T-helper 1 cell treated with Interleukin-12 subunit alpha and Interleukin-12 subunit beta and Interleukin-4 antibody, amounts not matched to agents 30 μg/mL and 1 μg/mL, for 36 hours (primary cell): ENCODE results near the gene TTC7B.
"Not testable (repeated sequence)": the region's sequence is repeated elsewhere in the genome, so short reads cannot be mapped to it uniquely, and the experiment has no call there.

Source experiments
- H3K27ac Mint-ChIP-seq: one replicate; pipeline ENCODE4 v1.8.0; 2021; ENCODE audit warnings: mild to moderate bottlenecking, mixed read lengths
- H3K27me3 Mint-ChIP-seq: one replicate; pipeline ENCODE4 v1.8.0; 2021; ENCODE audit warnings: low read depth, mixed read lengths
- H3K36me3 Mint-ChIP-seq: one replicate; pipeline ENCODE4 v1.8.0; 2021; ENCODE audit warnings: low read depth, mixed read lengths
- H3K4me1 Mint-ChIP-seq: one replicate; pipeline ENCODE4 v1.8.0; 2021; ENCODE audit warnings: low read depth, mixed read lengths
- H3K4me3 Mint-ChIP-seq: one replicate; pipeline ENCODE4 v1.8.0; 2021; ENCODE audit warnings: mild to moderate bottlenecking, moderate library complexity, mixed read lengths
- H3K9me3 Mint-ChIP-seq: one replicate; pipeline ENCODE4 v1.8.0; 2021; ENCODE audit warnings: mixed read lengths

The TTC7B gene

GRCh38 chr14:90531497-90531896 is 284.7 kb downstream of the TTC7B start:
- Mint-ChIP-seq H3K4me3 (no peak overlapping the region), H3K27ac (no peak overlapping the region), H3K36me3 (no peaks in the 10 kb centered on the region), H3K27me3 (no peaks in the 10 kb centered on the region), H3K4me1 (no peaks in the 10 kb centered on the region), H3K9me3 (peaks cover 18% of the 10 kb centered on the region)

DNA sequence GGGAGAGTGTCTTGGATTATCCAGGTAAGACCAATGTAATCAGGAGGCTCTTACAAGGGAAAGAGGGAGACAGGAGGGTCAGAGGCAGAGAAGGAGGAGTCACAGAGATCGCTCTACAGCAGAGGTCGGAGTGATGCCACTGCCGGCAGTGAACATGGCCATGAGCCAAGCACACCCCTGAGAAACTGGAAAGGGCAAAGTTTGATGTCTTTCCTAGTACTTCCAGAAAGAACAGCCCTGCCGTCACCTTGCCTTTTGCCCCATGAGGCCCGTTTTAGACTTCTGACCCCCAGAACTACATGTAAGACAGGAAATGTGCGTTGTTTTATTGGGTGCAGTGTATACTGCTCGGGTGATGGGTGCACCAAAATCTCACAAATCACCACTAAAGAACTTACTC is 285.7 kb downstream of the TTC7B start:
- Mint-ChIP-seq H3K36me3 (no peaks in the 10 kb centered on the region), H3K4me1 (no peaks in the 10 kb centered on the region), H3K27ac (no peak overlapping the region)

DNA sequence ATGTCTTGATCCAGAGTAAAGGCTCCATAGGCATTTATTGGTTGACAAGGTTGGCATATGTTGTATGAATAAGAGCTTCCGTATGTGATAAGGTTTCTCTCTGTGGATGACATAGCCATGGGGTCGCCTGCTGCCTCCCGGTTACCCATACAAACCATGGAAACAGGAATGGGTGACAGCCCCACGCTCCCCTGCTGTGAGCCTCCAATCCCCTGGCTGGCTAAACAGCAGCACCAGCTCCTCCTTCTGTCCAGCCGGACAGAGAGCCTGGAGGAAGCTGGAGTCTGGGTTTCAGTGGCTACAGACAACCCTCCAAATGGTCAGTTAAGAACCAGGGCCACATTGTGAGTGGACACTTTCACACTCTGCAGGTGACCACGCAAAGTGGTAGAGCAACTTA is 288.3 kb downstream of the TTC7B start:
- Mint-ChIP-seq H3K27ac (no peak overlapping the region), H3K4me1 (no peaks in the 10 kb centered on the region), H3K36me3 (no peaks in the 10 kb centered on the region), H3K27me3 (no peaks in the 10 kb centered on the region), H3K4me3 (no peak overlapping the region), H3K9me3 (peaks cover 27% of the 10 kb centered on the region)

More for the DNA sequence above, 285.7 kb downstream of the TTC7B start:
- no peaks in the 10 kb centered on the region for H3K27me3 Mint-ChIP-seq
- no peak overlapping the region for H3K4me3 Mint-ChIP-seq
- peaks cover 25% of the 10 kb centered on the region for H3K9me3 Mint-ChIP-seq

- not testable (repeated sequence) for H3K4me3 Mint-ChIP-seq, H3K27me3 Mint-ChIP-seq, H3K4me1 Mint-ChIP-seq, H3K36me3 Mint-ChIP-seq, H3K27ac Mint-ChIP-seq
- peaks cover 27% of the 10 kb centered on the region for H3K9me3 Mint-ChIP-seq
Measured at GRCh38 chr14:90526536-90526935, 289.7 kb downstream of the TTC7B start.

- H3K9me3 Mint-ChIP-seq = peaks cover 27% of the 10 kb centered on the region
- H3K4me1 Mint-ChIP-seq = not testable (repeated sequence)
Measured at GRCh38 chr14:90525353-90526028, 290.7 kb downstream of the TTC7B start.

GRCh38 chr14:90523961-90524875 is 292.0 kb downstream of the TTC7B start:
- H3K27me3 Mint-ChIP-seq = no peaks in the 10 kb centered on the region
- no peak overlapping the region for H3K27ac Mint-ChIP-seq
- no peak overlapping the region for H3K4me3 Mint-ChIP-seq
- no peaks in the 10 kb centered on the region for H3K36me3 Mint-ChIP-seq
- H3K4me1 Mint-ChIP-seq = no peaks in the 10 kb centered on the region
- H3K9me3 Mint-ChIP-seq = peaks cover 27% of the 10 kb centered on the region

More at GRCh38 chr14:90525353-90526028, 290.7 kb downstream of the TTC7B start:
- not testable (repeated sequence) for H3K36me3 Mint-ChIP-seq, H3K27ac Mint-ChIP-seq, H3K4me3 Mint-ChIP-seq, H3K27me3 Mint-ChIP-seq

- no peak overlapping the region for H3K27ac Mint-ChIP-seq
- H3K27me3 Mint-ChIP-seq = no peaks in the 10 kb centered on the region
- H3K4me1 Mint-ChIP-seq = no peaks in the 10 kb centered on the region
- peaks cover 21% of the 10 kb centered on the region for H3K9me3 Mint-ChIP-seq
- no peaks in the 10 kb centered on the region for H3K36me3 Mint-ChIP-seq
- H3K4me3 Mint-ChIP-seq = no peak overlapping the region
Measured at GRCh38 chr14:90523544-90523943, 292.7 kb downstream of the TTC7B start.

DNA sequence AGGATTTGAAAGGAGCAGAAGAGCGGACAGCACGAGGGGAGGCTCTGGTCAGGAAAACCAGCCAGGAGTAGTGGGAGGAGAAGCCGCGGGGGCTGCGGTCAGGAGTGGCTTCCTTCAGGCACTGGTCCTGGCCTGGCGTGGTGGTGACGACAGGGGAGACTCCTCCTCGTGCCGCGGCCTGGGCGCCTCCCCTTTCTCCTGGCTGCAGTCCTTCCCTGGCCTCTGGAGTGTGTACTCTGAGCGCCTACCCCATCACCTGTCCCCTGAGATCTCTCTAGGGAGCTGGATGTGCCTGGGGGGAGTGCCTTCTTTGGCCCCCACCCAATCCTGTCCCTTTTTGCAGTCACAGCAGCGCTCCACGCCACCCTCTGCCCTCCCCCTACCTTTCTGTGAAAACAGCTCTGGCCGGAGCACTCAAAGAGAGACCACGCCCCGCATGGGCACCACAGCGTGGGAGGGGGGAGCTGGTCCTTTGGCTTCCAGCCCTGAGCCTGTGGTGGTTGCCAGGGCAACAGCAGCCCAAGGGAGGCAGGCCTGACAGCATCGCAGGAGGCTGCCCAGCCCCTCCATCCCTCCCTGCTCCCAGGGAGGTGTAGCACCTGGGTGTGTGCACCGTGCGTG is 293.5 kb downstream of the TTC7B start:
- Mint-ChIP-seq H3K27me3 (no peaks in the 10 kb centered on the region), H3K36me3 (no peaks in the 10 kb centered on the region), H3K4me3 (no peak overlapping the region), H3K27ac (no peak overlapping the region), H3K9me3 (peaks cover 18% of the 10 kb centered on the region), H3K4me1 (no peaks in the 10 kb centered on the region)

- Mint-ChIP-seq H3K27me3 (no peaks in the 10 kb centered on the region), H3K36me3 (no peaks in the 10 kb centered on the region), H3K9me3 (peaks cover 14% of the 10 kb centered on the region), H3K27ac (no peak overlapping the region), H3K4me1 (no peaks in the 10 kb centered on the region), H3K4me3 (no peak overlapping the region)
Measured at GRCh38 chr14:90521930-90522483, 294.2 kb downstream of the TTC7B start.

DNA sequence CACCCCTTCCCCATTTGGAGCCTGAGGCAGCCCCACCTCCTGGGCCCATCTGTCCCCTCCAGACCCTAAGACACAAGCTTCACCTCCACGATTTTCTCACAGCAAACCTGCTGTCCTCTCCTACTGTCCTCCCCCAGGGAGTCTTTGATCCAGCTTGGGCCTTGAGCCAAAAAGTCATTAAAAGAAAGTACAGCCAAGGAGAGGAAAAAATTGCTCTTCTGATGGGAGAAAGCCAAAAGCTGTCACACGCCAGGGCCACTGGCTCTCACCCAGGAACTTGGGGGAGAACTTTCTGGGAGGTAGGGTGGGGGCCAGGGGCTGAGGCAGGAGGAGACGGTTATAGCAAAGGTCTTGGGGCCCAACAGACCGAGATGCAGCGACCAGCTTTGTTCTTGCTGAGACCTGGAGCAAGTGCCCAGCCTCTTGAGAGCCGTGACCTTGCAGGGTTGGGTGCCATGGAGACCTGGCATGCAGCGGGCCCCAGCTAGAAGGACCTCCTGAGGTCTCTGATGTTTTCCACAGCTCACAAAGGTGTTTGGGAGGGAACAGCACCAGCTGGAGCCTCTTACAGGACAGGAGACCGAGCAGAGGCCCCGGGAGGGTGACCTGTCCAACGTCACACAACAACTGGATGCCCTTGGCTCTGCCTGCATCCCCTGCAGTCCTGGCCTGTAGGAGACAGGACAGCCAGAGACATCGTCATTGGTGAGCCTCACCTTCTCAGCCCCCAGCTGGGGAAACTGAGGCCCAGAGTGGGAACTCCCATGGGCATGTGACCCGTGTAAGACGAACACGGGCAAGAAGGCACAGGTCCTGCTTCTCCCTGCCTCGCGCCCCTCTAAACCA is 294.9 kb downstream of the TTC7B start:
- no peaks in the 10 kb centered on the region for H3K27me3 Mint-ChIP-seq
- H3K36me3 Mint-ChIP-seq = no peaks in the 10 kb centered on the region
- H3K9me3 Mint-ChIP-seq = peaks cover 7% of the 10 kb centered on the region
- no peaks in the 10 kb centered on the region for H3K4me1 Mint-ChIP-seq
- no peak overlapping the region for H3K4me3 Mint-ChIP-seq
- H3K27ac Mint-ChIP-seq = no peak overlapping the region

- no peaks in the 10 kb centered on the region for H3K27me3 Mint-ChIP-seq
- H3K36me3 Mint-ChIP-seq = no peaks in the 10 kb centered on the region
- H3K9me3 Mint-ChIP-seq = peaks cover 3% of the 10 kb centered on the region
- H3K4me1 Mint-ChIP-seq = no peaks in the 10 kb centered on the region
- no peak overlapping the region for H3K27ac Mint-ChIP-seq
- H3K4me3 Mint-ChIP-seq = no peak overlapping the region
Measured at GRCh38 chr14:90520326-90520725, 295.9 kb downstream of the TTC7B start.

- H3K9me3 Mint-ChIP-seq = no peaks in the 10 kb centered on the region
Measured at GRCh38 chr14:90519262-90519920, 296.8 kb downstream of the TTC7B start.

DNA sequence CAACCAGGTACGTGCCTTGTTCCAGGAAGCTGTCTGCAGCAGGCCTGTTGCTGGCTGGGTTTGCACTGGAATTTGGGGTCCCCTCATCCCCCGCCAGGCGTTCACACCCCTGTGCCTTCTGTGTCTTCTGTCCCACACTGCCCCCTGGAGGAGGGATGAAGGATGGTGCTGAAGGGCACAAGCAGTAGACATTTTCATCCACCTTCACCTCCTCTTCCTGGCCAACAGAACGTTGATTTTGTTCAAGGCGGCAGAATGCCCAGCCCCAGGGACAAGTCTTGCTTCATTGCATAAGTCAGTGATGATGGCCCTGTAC is 297.3 kb downstream of the TTC7B start:
- no peaks in the 10 kb centered on the region for H3K9me3 Mint-ChIP-seq
- H3K27me3 Mint-ChIP-seq = no peaks in the 10 kb centered on the region
- no peak overlapping the region for H3K27ac Mint-ChIP-seq
- H3K4me1 Mint-ChIP-seq = no peaks in the 10 kb centered on the region
- H3K4me3 Mint-ChIP-seq = no peak overlapping the region
- H3K36me3 Mint-ChIP-seq = no peaks in the 10 kb centered on the region

More at GRCh38 chr14:90519262-90519920, 296.8 kb downstream of the TTC7B start:
- no peaks in the 10 kb centered on the region for H3K36me3 Mint-ChIP-seq
- no peak overlapping the region for H3K27ac Mint-ChIP-seq
- no peaks in the 10 kb centered on the region for H3K27me3 Mint-ChIP-seq
- H3K4me1 Mint-ChIP-seq = no peaks in the 10 kb centered on the region
- no peak overlapping the region for H3K4me3 Mint-ChIP-seq
